CD4-positive, alpha-beta T cell treated with Interleukin-10 for 1 hour (primary cell): ENCODE data around the gene PHLDA3.

Experiments
- DNase-seq: peaks from one replicate; pipeline ENCODE4 v3.0.0-alpha.2; 2020

PHLDA3 gene

DNA sequence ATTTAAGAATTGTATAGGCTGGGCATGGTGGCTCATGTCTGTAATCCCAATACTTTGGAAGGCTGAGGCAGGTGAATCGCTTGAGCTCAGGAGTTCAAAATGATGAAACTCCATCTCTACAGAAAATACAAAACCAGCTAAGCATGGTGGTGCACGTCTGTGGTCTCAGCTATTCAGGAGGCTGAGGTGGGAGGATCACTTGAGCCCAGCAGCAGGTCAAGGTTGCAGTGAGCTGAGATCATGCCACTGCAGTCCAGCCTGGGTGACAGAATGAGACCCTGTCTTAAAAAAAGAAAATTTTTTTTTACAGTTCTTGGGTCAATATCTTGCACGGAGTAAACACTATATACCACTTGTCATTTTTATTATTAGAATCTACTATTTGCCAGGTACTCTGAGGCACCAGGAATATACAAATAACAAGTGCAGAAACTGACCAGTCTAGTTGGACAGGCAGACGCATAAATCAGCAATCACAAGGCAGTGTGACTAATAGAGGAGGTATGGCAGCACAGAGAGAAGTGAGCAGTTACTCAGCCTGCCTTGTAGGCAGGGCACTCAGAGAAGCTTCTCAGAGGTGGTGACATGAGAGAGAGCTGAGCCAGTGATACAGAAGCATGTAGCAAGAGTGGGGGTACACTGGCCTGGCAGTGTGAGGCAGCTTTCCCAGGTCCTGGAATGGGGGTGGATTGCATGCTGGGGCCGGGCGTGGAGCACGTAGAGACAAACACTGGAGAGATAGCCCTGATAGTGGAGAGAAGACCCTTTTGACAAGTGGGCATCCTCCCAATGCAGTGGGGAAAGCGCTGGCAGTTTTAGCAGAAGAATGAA is 8.0 kb downstream of the PHLDA3 start:
- DNase-seq, result no peak

- DNase-seq, result no peak
Observed at GRCh38 chr1:201459775-201460174, 9.2 kb downstream of the PHLDA3 start.

DNA sequence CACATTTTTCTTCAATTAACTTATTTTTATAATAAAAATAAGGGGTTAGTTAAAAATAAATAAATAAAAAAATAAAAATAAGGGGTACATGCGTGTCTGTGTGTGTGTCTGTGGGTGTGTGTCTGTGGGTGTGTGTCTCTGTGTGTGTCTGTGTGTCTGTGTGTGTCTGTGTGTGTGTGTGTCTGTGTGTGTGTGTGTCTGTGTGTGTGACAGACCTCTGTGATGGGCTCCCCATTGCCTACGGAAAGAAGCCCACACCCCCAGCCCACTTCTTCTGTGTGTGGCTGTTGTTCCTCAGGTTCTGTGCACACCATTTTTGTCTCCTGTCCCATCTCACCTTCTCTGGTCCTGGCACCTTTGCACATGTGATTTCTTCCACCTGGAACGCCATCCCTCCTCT is 9.9 kb downstream of the PHLDA3 start:
- no peak for DNase-seq

DNA sequence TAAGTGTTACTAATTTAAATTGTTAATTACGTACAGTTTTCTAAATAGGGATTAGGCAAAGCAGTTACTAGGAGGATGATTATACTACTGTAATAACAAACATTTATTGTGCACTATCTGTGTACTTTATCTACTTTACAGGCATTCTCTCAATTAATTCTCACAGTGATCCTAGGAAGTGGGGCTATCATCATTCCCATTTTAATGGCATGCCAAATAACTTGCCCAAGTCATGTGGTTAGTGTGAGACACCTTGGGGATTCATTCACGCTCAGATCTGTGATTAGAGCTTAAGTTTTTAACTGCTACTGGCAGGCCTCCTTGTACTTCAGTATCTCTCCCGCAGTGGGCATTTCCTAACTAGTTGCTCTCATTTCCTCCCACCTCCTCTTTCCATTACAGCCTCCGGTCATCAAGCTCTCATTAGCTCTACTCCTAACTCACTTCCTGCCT is 11.5 kb downstream of the PHLDA3 start:
- DNase-seq, result no peak

- no peak for DNase-seq
Observed at GRCh38 chr1:201456499-201457309, 12.3 kb downstream of the PHLDA3 start.

GRCh38 chr1:201455098-201455497 is 13.9 kb downstream of the PHLDA3 start:
- no peak for DNase-seq

GRCh38 chr1:201454608-201455007 is 14.4 kb downstream of the PHLDA3 start:
- no peak for DNase-seq

- DNase-seq, result no peak
Observed at GRCh38 chr1:201452866-201453265, 16.1 kb downstream of the PHLDA3 start.

GRCh38 chr1:201450721-201451291 is 18.2 kb downstream of the PHLDA3 start:
- no peak for DNase-seq

GRCh38 chr1:201448990-201449389 is 20.0 kb downstream of the PHLDA3 start:
- DNase-seq, result no peak

- DNase-seq, result peak; percentile 57
Observed at GRCh38 chr1:201447903-201448871, 20.8 kb downstream of the PHLDA3 start.

DNA sequence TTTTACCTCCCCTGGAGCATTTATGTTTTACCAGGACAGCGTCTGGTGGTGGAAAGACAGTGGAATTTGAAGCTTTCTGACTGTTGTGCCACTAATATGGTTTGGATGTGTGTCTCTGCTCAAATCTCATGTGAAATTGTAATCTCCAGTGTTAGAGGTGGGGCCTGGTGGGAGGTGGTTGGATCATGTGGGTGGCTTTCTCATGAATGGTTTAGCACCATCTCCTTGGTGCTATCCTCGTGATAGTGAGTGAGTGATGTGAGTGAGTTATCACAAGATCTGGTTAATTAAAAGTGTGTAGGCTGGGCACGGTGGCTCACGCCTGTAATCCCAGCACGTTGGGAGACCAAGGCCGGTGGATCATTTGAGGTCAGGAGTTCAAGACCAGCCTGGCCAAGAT is 23.7 kb downstream of the PHLDA3 start:
- no peak for DNase-seq

DNA sequence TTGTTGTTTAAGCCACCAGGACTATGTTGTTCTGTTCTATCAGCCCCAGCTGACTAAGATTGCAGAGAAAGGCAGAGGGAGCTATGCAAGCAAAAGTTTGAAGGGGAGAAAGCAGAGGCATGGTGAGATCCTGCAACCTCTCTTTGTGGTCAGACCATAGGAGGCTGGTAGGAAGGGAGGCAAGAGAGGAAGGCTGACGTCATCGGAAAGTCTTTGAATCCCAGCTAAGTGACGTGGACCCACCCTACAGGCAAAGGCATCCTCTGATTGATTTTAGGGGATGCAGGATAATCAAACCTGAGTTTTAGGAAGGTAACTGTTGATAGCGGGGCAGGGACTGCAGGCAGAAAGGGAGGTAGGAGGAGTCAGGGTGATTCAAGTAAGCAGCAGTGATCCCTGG is 24.2 kb downstream of the PHLDA3 start:
- DNase-seq, result no peak

DNA sequence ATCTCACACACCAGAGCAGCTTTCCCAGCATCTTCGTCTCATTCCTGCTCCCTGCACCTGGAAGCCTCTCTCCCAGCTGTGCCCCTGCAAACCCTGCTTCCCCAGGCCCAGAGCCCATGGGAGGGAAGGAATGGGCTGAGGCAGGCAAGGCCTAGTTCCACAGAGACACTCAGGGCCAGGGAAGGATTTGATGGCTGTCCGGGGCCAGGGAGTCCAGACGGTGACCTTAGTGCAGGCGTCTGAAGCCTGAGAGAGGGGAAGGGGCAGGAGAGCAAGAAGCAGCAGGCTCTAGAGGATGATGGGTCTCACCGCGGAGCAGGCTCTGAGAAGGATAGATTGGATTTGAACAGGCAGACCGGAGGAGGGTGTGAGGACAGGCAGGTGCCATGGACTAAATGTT is 25.2 kb downstream of the PHLDA3 start:
- no peak for DNase-seq

GRCh38 chr1:201436969-201437368 is 32.0 kb downstream of the PHLDA3 start:
- no peak for DNase-seq

DNA sequence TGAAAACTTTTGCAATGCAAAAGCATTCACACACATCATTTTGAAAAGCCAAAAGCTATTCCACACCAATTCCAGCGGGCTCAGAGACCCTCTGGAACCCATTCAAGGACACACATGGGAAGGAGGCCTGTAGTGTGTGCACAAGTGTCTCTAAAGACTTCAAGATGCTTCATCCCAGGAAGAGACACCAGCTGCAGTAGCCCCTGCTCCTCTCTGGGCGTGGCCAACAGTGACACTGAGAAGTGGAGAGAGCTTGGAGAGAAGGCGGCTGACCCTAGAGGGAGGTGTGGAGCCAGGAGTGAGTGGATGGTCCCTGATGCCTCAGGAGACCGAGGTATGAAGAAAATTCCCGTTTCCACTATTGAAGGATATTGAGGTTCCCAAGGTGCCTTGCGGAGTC is 32.6 kb downstream of the PHLDA3 start:
- no peak for DNase-seq

DNA sequence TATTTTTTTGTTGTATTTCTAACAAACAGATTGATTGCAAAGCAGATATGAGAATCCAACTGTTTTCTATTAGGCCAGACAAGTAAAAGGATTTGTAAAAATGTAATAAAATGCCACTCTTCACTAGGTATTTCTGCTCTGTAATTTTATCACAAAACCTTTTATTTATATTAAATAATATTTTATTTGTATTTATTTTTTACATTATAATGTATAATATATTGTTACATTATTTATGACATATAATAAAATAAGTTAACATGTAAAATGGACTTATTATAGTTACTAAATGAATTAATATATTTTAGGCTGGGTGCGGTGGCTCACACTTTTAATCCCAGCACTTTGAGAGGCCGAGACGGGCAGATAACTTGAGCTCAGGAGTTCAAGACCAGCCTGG is 34.7 kb downstream of the PHLDA3 start:
- DNase-seq, result no peak

GRCh38 chr1:201433609-201434008 is 35.4 kb downstream of the PHLDA3 start:
- DNase-seq, result no peak

DNA sequence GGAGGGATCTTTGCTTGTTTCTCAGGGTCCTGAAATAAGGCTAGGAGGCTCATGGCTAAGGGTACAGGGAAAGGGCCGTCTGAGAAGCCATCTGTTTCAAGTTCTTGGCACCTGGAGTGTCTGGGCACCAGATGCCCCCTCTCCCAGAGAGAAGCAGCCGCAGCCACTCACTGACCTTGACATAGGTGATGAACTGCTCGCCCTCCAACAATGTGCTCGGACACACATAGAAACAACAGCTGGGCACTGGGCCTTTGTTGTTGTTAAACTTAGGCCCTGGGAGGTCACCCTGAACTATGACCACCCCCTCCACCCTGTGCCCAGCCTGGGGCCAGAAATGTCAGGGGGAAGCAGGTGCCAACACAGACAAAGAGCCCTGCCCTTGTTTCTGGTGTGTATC is 38.2 kb downstream of the PHLDA3 start:
- DNase-seq, result no peak

DNA sequence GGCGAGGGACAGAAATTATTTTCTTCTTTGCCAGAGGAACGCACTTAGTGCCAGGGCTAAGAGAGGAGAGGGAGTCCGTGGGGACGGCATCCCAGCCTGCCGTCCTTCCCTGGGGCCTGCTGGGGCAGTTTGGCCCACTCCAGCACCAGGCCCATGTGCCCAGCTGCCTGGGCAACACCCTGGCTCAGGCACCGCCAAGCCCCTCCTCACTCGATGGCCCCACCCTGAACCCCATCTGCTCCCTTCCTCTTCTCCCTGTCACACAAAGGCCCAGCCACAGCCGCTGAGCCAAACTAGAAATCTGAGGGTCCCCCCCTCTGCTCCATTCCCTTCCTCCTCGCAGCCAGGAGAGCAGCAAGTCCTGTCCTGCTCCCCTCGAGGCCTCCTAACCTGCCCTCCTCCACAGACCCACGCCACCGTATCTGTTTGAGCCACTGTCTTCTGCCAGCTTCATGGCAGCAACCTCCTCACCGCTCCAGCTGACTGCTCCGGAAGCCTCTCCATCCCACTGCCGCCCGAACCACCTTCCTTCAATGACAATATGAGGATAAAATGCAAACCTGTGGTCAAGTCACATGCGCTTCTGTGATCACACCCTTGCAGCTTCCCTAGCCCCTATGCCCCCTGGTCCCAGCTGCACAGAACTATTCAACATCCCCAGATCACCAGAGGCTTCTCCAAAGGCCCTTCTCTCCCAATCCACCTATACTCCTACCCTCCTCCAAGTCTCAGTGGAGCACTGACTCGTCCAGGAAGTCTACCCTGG is 39.1 kb downstream of the PHLDA3 start:
- no peak for DNase-seq

DNA sequence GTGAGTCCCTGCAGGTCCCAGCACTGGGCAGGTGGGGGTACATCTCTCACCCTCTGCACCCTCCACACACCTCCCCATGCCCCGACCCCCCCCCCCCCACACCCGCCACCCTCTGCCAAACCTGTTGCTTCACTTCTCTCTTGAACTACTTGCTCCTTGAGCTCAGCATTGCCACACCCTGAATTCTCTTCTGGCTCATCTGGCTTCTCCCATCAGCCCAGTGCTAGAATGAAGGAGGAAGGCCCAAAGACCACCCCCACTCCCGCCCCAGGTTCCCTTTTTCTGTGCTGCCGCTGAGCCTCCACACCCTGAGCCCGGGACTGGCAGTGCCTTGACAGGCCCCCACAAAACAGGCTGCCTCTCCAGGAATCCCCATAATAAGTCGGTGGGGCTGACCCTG is 41.0 kb downstream of the PHLDA3 start:
- DNase-seq, result no peak
